GM18870 (cell line): Measurements from ENCODE around the gene ZNF808.
"Not testable (repeated sequence)": the region's sequence is repeated elsewhere in the genome, so short reads cannot be mapped to it uniquely, and the experiment has no call there.

Source experiments
- ATAC-seq: cut with Tn5 transposase; IDR thresholded peaks from one replicate; pipeline ENCODE4 v1.9.1; 2021; ENCODE audit warnings: moderate library complexity; ENCODE audit not compliant: unreplicated experiment

Gene ZNF808

GRCh38 chr19:52592301-52592700 is 64.8 kb downstream of the ZNF808 start:
- no peak for ATAC-seq

DNA sequence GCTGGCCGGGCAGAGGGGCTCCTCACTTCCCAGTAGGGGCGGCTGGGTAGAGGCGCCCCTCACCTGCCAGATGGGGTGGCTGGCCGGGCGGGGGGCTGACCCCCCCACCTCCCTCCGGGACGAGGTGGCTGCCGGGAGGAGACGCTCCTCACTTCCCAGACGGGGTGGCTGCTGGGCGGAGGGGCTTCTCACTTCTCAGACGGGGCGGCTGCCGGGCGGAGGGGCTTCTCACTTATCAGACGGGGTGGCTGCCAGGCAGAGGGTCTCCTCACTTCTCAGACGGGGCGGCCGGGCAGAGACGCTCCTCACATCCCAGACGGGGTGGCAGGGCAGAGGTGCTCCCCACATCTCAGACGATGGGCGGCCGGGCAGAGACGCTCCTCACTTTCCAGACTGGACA is 66.0 kb downstream of the ZNF808 start:
- ATAC-seq, result not testable (repeated sequence)

DNA sequence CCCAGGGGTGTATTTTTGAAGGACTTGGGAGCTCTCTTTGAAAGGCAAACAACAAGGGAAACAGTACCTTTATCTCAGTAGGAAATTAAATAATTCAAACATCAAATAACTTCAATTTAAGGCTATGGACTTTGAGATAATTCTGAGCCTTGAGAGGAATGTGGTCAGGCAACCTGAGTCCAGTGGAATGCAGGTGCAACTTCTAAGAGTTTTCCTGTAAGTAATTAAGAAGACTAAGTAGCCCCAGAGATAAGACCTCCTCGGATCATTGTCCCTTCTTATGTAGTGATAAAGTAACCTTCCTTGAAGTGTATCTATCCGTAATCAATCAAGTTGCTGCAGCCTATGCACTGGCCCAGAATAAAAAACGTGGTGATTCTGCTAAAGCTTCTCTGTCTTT is 71.8 kb downstream of the ZNF808 start:
- ATAC-seq, result no peak

DNA sequence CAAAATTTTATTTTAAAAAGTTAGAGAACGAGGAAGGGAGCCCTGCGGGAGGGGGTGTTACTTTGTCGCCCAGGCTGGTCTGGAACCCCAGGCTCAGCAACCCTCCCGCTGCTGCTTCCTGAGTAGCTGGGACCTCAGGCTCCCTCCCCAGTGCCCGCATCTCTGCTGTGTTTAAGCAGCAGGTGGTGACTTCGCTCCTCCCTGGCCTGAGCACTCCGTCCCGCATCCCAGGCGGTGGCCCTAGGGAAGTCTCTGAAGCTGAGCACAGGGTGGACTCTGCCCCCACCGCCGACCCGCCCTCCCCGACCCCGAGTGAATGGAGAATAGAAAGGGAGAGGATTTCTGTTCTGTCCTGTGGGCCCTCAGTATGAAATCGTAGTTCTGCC is 73.2 kb downstream of the ZNF808 start:
- ATAC-seq, result no peak

GRCh38 chr19:52601025-52601973 is 73.8 kb downstream of the ZNF808 start:
- ATAC-seq, result peak; percentile 52

DNA sequence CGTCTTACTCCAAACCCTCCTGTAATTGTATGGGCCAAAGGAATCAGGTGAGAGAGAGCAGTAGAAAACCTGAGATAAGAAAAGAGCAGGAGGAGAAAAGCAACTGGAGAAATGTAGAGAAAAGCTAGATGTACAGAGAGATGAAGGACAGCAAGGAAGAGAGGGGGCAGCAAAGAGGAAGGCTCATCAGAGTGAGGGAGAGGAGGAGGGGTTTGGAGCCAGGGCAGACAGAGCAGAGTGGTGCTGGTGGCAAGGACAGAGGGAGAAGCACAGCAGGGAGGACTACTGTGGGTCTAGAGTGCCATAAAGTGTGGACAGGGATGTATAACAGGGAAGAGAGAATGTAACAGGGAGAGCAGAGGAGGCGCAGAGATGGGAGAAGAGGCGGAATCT is 74.5 kb downstream of the ZNF808 start:
- ATAC-seq, result not testable (repeated sequence)

GRCh38 chr19:52602941-52603340 is 75.5 kb downstream of the ZNF808 start:
- ATAC-seq, result no peak

- no peak for ATAC-seq
These were observed 76.2 kb downstream of the ZNF808 start for GRCh38 chr19:52603558-52604207.
